ENCODE results near the gene OSBPL2. TPM values are rescaled to one million over a fixed set of nuclear protein-coding genes. Genes with fewer than 3 reads are reported as not detected.

Gene OSBPL2
- total RNA-seq, 4 donors from 2014 or later, result 52.8 to 86.7 (median 64.2) TPM

DNA sequence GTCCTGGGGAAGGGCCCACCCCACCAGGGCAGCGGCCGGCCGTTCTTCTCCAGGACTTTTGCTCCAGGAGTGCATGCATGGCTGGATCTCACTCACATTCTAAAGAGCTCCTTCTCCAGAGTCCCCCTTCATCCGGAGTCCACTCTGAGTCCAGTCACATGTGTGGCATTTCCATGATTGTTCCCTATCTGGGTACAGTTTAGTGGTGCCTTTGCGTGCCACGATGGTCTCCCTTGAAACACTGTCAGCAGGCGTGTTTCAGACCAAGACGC, 20.9 kb downstream of the OSBPL2 start:
- TF ChIP-seq POLR2A (IDR thresholded peaks at IDR 0.05), result no peak
- TF ChIP-seq, protein P1, sequence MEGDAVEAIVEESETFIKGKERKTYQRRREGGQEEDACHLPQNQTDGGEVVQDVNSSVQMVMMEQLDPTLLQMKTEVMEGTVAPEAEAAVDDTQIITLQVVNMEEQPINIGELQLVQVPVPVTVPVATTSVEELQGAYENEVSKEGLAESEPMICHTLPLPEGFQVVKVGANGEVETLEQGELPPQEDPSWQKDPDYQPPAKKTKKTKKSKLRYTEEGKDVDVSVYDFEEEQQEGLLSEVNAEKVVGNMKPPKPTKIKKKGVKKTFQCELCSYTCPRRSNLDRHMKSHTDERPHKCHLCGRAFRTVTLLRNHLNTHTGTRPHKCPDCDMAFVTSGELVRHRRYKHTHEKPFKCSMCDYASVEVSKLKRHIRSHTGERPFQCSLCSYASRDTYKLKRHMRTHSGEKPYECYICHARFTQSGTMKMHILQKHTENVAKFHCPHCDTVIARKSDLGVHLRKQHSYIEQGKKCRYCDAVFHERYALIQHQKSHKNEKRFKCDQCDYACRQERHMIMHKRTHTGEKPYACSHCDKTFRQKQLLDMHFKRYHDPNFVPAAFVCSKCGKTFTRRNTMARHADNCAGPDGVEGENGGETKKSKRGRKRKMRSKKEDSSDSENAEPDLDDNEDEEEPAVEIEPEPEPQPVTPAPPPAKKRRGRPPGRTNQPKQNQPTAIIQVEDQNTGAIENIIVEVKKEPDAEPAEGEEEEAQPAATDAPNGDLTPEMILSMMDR (IDR thresholded peaks at IDR 0.05), result no peak
- no peaks in the 10 kb centered on the region for H3K9me3 ChIP-seq
- no peaks in the 10 kb centered on the region for H3K4me1 ChIP-seq
- peaks cover 0 to 85% (median 0%) of the 10 kb centered on the region in 3 donors for H3K36me3 ChIP-seq
- no peak overlapping the region for H3K4me3 ChIP-seq
- H3K27me3 ChIP-seq, result no peaks in the 10 kb centered on the region
- H3K27ac ChIP-seq, result no peak overlapping the region
- no peak for DNase-seq

DNA sequence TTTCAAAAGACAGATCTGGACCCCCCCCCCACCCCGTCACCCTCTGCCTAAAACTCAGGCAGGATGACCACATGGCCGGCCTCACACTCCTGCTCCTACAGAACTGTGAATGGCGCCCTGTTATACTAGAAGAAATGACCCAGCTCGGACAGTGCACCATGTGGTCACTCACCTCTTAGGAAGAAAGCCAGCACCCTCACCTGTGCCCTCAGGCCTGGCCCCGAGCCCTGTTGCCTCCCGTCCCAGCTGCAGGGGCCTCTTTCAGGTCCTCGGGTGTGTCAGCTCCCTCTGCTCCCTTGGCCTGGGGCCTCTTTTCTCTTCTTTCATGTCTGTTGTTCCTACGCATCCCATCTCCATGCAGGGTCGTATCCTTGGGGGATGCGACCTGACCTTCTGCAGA, 23.7 kb downstream of the OSBPL2 start:
- Histone ChIP-seq H3K27ac (no peak overlapping the region), H3K9me3 (no peaks in the 10 kb centered on the region), H3K4me3 (no peak overlapping the region), H3K4me1 (no peaks in the 10 kb centered on the region), H3K27me3 (no peaks in the 10 kb centered on the region), H3K36me3 (peaks cover 0 to 86% (median 0%) of the 10 kb centered on the region in 3 donors)
- DNase-seq, result no peak
- no peak for TF ChIP-seq POLR2A (IDR thresholded peaks at IDR 0.05)

DNA sequence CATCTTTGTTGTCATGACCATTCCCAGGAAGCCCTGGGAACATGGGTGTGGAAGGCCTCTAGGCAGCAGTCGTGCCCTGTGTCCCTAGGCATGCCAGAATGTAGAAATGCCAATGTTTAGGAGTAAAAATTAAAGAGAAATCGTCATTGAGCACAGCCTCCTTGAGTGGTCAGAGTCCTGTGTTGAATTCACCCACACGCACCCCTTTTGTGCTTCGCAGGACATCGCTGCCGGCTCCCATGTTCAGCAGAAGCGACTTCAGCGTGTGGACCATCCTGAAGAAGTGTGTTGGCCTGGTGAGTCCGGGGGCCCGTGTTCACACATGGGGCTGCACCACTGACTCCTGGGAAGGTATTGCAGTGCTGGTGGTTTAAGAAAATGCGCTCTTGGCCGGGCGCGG, 25.1 kb downstream of the OSBPL2 start:
- TF ChIP-seq, protein P1 (IDR thresholded peaks at IDR 0.05), result no peak
- no peak for TF ChIP-seq POLR2A (IDR thresholded peaks at IDR 0.05)
- no peak overlapping the region for H3K4me3 ChIP-seq
- no peaks in the 10 kb centered on the region for H3K27me3 ChIP-seq
- no peak for DNase-seq
- H3K36me3 ChIP-seq, result peaks cover 0 to 86% (median 0%) of the 10 kb centered on the region in 3 donors
- no peak overlapping the region for H3K27ac ChIP-seq
- H3K9me3 ChIP-seq, result no peaks in the 10 kb centered on the region
- H3K4me1 ChIP-seq, result no peaks in the 10 kb centered on the region

DNA sequence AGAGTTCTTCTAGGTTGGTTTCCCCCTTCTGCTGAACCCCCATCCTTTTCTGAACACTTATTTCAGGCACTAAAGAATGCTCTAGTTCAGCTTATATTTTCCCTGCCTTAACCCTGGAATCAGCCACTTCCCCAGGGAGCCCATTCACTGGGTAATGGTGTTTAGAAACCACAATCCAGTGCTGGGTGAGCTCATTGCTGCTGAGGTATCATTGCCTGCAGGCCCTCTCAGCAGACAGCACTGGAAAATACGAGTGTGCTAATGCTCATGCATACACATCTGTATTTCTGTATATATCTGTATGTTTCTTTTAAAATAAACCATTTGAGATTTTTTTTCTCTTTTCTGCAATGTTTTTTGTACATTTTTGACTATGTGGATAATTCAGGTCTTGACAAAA, 27.0 kb downstream of the OSBPL2 start:
- Histone ChIP-seq H3K4me1 (no peaks in the 10 kb centered on the region), H3K27me3 (no peaks in the 10 kb centered on the region), H3K27ac (no peak overlapping the region), H3K36me3 (peaks cover 0 to 83% (median 0%) of the 10 kb centered on the region in 3 donors), H3K4me3 (no peak overlapping the region), H3K9me3 (no peaks in the 10 kb centered on the region)
- no peak for TF ChIP-seq POLR2A (IDR thresholded peaks at IDR 0.05)
- TF ChIP-seq, protein P1 (IDR thresholded peaks at IDR 0.05), result no peak
- no peak for DNase-seq

DNA sequence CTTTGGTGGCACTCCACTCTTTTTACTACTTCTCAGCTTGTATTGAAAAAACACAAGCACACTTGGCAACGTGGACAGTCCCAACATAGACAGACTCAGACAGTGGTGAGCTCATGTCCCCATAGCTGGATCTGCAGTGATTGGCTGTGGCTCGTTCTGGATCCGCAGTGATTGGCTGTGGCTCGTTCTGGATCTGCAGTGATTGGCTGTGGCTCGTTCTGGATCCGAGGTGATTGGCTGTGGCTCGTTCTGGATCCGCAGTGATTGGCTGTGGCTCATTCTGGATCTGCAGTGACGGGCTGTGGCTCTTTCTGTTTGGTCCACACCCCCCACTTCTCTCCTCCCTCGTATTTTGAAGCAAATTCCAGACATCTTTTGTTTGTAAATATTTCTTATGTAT, 28.0 kb downstream of the OSBPL2 start:
- no peak for DNase-seq
- Histone ChIP-seq H3K9me3 (no peaks in the 10 kb centered on the region), H3K36me3 (peaks cover 0 to 74% (median 0%) of the 10 kb centered on the region in 3 donors), H3K27ac (no peak overlapping the region), H3K4me1 (no peaks in the 10 kb centered on the region), H3K27me3 (no peaks in the 10 kb centered on the region), H3K4me3 (no peak overlapping the region)
- TF ChIP-seq, protein P1 (IDR thresholded peaks at IDR 0.05), result no peak
- no peak for TF ChIP-seq POLR2A (IDR thresholded peaks at IDR 0.05)

DNA sequence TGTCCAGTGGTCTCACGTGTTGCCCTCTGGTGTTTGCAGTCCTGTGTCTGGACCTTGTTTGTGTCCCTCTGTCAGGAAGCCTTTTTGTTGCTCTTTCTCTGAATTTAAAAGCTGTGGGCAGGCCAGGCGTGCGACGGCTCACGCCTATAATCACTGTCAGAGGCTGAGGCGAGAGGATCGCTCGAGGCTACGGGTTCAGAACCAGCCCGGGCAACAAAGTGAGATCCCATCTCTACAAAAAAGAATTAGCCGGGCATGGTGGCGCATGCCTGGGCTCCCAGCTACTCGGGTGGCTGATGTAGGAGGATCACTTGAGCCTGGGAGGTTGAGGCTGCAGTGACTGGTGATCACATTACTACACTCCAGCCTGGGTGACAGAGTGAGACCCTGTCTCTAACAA, 28.5 kb downstream of the OSBPL2 start:
- DNase-seq, result no peak
- H3K36me3 ChIP-seq, result peaks cover 0 to 74% (median 0%) of the 10 kb centered on the region in 3 donors
- no peaks in the 10 kb centered on the region for H3K9me3 ChIP-seq
- no peaks in the 10 kb centered on the region for H3K4me1 ChIP-seq
- H3K27ac ChIP-seq, result no peak overlapping the region
- no peak for TF ChIP-seq POLR2A (IDR thresholded peaks at IDR 0.05)
- TF ChIP-seq, protein P1 (IDR thresholded peaks at IDR 0.05), result no peak
- no peaks in the 10 kb centered on the region for H3K27me3 ChIP-seq
- no peak overlapping the region for H3K4me3 ChIP-seq
